CD14-positive monocyte (primary cell): ENCODE data around the gene TTLL12. TPM values are rescaled to one million over a fixed set of nuclear protein-coding genes. Genes with fewer than 3 reads are reported as not detected.

Source experiments
- DNase-seq, 3 donors: peaks; one replicate each; pipeline ENCODE4 v3.0.0-alpha.2; 2011 to 2022
- H2AFZ ChIP-seq: 2 replicates; pipeline ENCODE4 v1.6.0; 2012; ENCODE audit warnings: mild to moderate bottlenecking, low read depth, low read length, inconsistent platforms; ENCODE audit not compliant: insufficient read depth, poor library complexity, severe bottlenecking
- H3K27ac ChIP-seq, 2 donors: 1 replicate in 1 of 2; 2 replicates in 1 of 2; pipeline ENCODE4 v1.5.1; 2012 to 2013; ENCODE audit warnings: low read length in 2 of 2, control low read depth in 1 of 2, inconsistent platforms in 1 of 2, low read depth in 1 of 2, mild to moderate bottlenecking in 1 of 2
- H3K27me3 ChIP-seq, 2 donors: one replicate each; pipeline versions ENCODE4 v1.6.0 to v1.6.1; 2011 to 2013; ENCODE audit warnings: low read length in 2 of 2; ENCODE audit not compliant: control insufficient read depth in 2 of 2, insufficient read depth in 2 of 2
- H3K36me3 ChIP-seq, 2 donors: replicated peaks in 1 of 2; 1 replicate in 1 of 2; 2 replicates in 1 of 2; pipeline versions ENCODE4 v1.5.1 to v1.6.1; 2012 to 2013; ENCODE audit warnings: low read length in 2 of 2, control low read depth in 1 of 2, inconsistent platforms in 1 of 2, mild to moderate bottlenecking in 1 of 2; ENCODE audit not compliant: insufficient read depth in 2 of 2, control insufficient read depth in 1 of 2
- H3K4me1 ChIP-seq, 2 donors: 1 replicate in 1 of 2; 2 replicates in 1 of 2; pipeline versions ENCODE4 v1.5.1 to v1.6.1; 2012 to 2013; ENCODE audit warnings: low read length in 2 of 2, control low read depth in 1 of 2, inconsistent platforms in 1 of 2, mild to moderate bottlenecking in 1 of 2, moderate library complexity in 1 of 2; ENCODE audit not compliant: insufficient read depth in 2 of 2, control insufficient read depth in 1 of 2
- H3K4me2 ChIP-seq: replicated peaks from 2 replicates; pipeline ENCODE3; 2012; ENCODE audit warnings: low read length, moderate library complexity, mild to moderate bottlenecking; ENCODE audit not compliant: poor library complexity, severe bottlenecking; ENCODE audit errors: extremely low read depth
- H3K4me3 ChIP-seq, 3 experiments: fragments of 200-600 bp in 1 of 3; sonication (generic) in 1 of 3; replicated peaks in 1 of 3; 1 replicate in 2 of 3; 2 replicates in 1 of 3; pipeline ENCODE4 v1.5.1; 2011 to 2013; ENCODE audit warnings: low read length in 3 of 3, mild to moderate bottlenecking in 3 of 3, control low read depth in 2 of 3, low read depth in 2 of 3, inconsistent platforms in 1 of 3, moderate library complexity in 1 of 3
- H3K79me2 ChIP-seq: 2 replicates; pipeline ENCODE4 v1.6.0; 2012; ENCODE audit warnings: mild to moderate bottlenecking, control low read depth, inconsistent platforms, low read length, moderate library complexity; ENCODE audit not compliant: insufficient read depth
- H3K9ac ChIP-seq: 2 replicates; pipeline ENCODE4 v1.6.0; 2017; ENCODE audit warnings: low read length, mild to moderate bottlenecking; ENCODE audit not compliant: insufficient read depth, poor library complexity, severe bottlenecking
- H3K9me3 ChIP-seq, 2 donors: replicated peaks in 1 of 2; 1 replicate in 1 of 2; 2 replicates in 1 of 2; pipeline versions ENCODE4 v1.5.1 to v1.6.1; 2012 to 2013; ENCODE audit warnings: low read length in 2 of 2, control low read depth in 1 of 2; ENCODE audit not compliant: control insufficient read depth in 1 of 2, insufficient read depth in 1 of 2
- H4K20me1 ChIP-seq: 2 replicates; pipeline ENCODE4 v1.6.0; 2012; ENCODE audit warnings: mild to moderate bottlenecking, low read length, control low read depth, moderate library complexity; ENCODE audit not compliant: insufficient read depth
- H3K27ac Mint-ChIP-seq, 7 donors: one replicate each; pipeline ENCODE4 v1.8.0; 2020; ENCODE audit warnings: mild to moderate bottlenecking in 7 of 7, mixed read lengths in 7 of 7, moderate library complexity in 6 of 7, inconsistent platforms in 2 of 7
- H3K27me3 Mint-ChIP-seq, 3 donors: one replicate each; pipeline ENCODE4 v1.8.0; 2021 to 2022; ENCODE audit warnings: low read depth in 3 of 3, mild to moderate bottlenecking in 3 of 3, mixed read lengths in 3 of 3, moderate library complexity in 3 of 3, inconsistent platforms in 1 of 3
- H3K36me3 Mint-ChIP-seq, 2 donors: one replicate each; pipeline ENCODE4 v1.8.0; 2020; ENCODE audit warnings: mixed read lengths in 2 of 2, inconsistent platforms in 1 of 2, mild to moderate bottlenecking in 1 of 2
- H3K4me1 Mint-ChIP-seq: one replicate; pipeline ENCODE4 v1.8.0; 2020; ENCODE audit warnings: mild to moderate bottlenecking, mixed read lengths
- H3K4me3 Mint-ChIP-seq, 2 donors: one replicate each; pipeline ENCODE4 v1.8.0; 2020; ENCODE audit warnings: mild to moderate bottlenecking in 2 of 2, mixed read lengths in 2 of 2, moderate library complexity in 1 of 2
- H3K9me3 Mint-ChIP-seq, 7 donors: one replicate each; pipeline ENCODE4 v1.8.0; 2020 to 2022; ENCODE audit warnings: mixed read lengths in 7 of 7, mild to moderate bottlenecking in 6 of 7, moderate library complexity in 6 of 7, inconsistent platforms in 2 of 7
- WGBS: methylation state at CpG from one replicate; pipeline ENCODE4 v1.1.5; 2013; ENCODE audit warnings: missing lambda C conversion rate; ENCODE audit not compliant: insufficient coverage; 5-methylcytosine and 5-hydroxymethylcytosine counted together
- intact Hi-C, 2 donors: fragments of 100-400 bp; cut with micrococcal nuclease; formaldehyde crosslinking; loops; one replicate each; pipeline versions ENCODE4 v1.15.0 to v1.15.1; 2023
- polyA plus RNA-seq, 3 donors: library from polyadenylated mRNA; depleted of rRNA in 1 of 3; unstranded in 2 of 3; stranded (reverse) in 1 of 3; fragments of 300-500 nt in 2 of 3; fragments of >200 nt in 1 of 3; fragmentation: Illumina TruSeq in 2 of 3; gene quantifications; 1 replicate in 2 of 3; 2 replicates in 1 of 3; pipeline ENCODE4 v1.2.3, GENCODE V29; 2012 to 2021
- TF ChIP-seq, protein P1 (sequence below): fragments of 200-600 bp; IDR thresholded peaks from one replicate; pipeline ENCODE4 v1.8.0; 2022; ENCODE audit warnings: antibody characterized with exemption, mild to moderate bottlenecking

TTLL12 gene
- polyA plus RNA-seq, 3 donors, result 9.5 to 16.6 (median 16.5) TPM

DNA sequence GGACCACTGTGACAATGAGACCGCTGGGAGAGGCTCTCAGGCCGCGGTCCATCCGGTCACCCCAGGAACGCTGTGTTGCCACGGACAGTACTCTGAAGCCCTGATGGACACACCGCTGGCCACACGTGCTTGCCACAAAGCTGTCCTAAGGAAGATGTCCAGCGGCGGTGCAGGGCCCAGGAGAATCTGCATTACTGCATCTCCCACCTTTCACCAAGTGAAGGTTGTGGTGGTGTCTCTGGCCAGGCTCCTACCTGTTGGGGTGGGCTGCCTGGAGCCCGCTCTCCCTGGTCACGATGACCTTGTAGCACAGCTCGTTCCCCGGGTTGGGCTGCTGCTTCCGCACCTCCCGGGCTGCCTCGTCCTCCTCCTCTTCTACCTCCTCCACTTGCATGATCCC lies 4.2 kb downstream of the TTLL12 start:
- 98% methylated on average over 13 of the region's 17 CpGs for WGBS
- H3K27ac Mint-ChIP-seq, result no peak overlapping the region
- Histone ChIP-seq H3K9me3 (no peaks in the 10 kb centered on the region), H3K27me3 (no peaks in the 10 kb centered on the region), H3K79me2 (peaks cover 19% of the 10 kb centered on the region), H4K20me1 (no peaks in the 10 kb centered on the region), H3K27ac (peak overlapping the region in 1 of 2 donors; percentile 8), H3K4me2 (no peak overlapping the region), H3K4me1 (peaks cover 14 to 22% of the 10 kb centered on the region in 2 donors), H3K36me3 (peaks cover 33 to 49% of the 10 kb centered on the region in 2 donors), H3K9ac (no peak overlapping the region), H3K4me3 (no peak overlapping the region), H2AFZ (no peak overlapping the region)
- intact Hi-C loops, result no loop called here
- TF ChIP-seq, protein P1, sequence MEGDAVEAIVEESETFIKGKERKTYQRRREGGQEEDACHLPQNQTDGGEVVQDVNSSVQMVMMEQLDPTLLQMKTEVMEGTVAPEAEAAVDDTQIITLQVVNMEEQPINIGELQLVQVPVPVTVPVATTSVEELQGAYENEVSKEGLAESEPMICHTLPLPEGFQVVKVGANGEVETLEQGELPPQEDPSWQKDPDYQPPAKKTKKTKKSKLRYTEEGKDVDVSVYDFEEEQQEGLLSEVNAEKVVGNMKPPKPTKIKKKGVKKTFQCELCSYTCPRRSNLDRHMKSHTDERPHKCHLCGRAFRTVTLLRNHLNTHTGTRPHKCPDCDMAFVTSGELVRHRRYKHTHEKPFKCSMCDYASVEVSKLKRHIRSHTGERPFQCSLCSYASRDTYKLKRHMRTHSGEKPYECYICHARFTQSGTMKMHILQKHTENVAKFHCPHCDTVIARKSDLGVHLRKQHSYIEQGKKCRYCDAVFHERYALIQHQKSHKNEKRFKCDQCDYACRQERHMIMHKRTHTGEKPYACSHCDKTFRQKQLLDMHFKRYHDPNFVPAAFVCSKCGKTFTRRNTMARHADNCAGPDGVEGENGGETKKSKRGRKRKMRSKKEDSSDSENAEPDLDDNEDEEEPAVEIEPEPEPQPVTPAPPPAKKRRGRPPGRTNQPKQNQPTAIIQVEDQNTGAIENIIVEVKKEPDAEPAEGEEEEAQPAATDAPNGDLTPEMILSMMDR, result no peak
- H3K4me1 Mint-ChIP-seq, result peaks cover 23% of the 10 kb centered on the region
- no peaks in the 10 kb centered on the region for H3K27me3 Mint-ChIP-seq
- H3K36me3 Mint-ChIP-seq, result peaks cover 26 to 45% of the 10 kb centered on the region in 2 donors
- peaks cover 0 to 4% (median 0%) of the 10 kb centered on the region in 7 donors for H3K9me3 Mint-ChIP-seq
- no peak overlapping the region for H3K4me3 Mint-ChIP-seq
- no peak for DNase-seq

DNA sequence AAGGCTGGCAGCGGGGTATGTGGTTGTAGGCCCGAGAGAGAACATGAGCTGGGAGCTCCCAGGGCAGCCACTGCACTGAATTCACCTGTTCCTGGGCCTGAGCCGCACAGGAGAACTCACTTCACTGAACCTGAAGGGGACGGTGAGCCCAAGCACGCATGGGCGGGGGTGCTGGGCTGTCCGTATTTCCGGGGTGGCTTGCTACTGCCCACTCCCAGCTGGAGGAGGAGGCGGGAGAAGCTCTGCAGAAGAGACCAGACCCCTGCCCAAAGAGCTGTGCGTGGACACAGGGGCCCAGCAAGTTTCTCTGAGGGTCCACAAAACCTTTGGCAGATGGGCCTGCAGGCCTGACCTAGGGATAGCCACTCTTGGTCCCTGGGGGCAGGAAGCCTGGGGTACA lies 4.8 kb downstream of the TTLL12 start:
- Histone ChIP-seq H3K27me3 (no peaks in the 10 kb centered on the region), H3K79me2 (peaks cover 19% of the 10 kb centered on the region), H3K4me1 (peaks cover 12 to 20% of the 10 kb centered on the region in 2 donors), H3K27ac (peak overlapping the region in 1 of 2 donors; percentile 8), H4K20me1 (no peaks in the 10 kb centered on the region), H3K9me3 (no peaks in the 10 kb centered on the region), H2AFZ (no peak overlapping the region), H3K4me3 (no peak overlapping the region), H3K9ac (no peak overlapping the region), H3K4me2 (no peak overlapping the region), H3K36me3 (peaks cover 35 to 53% of the 10 kb centered on the region in 2 donors)
- intact Hi-C loops, result no loop called here
- Mint-ChIP-seq H3K27me3 (no peaks in the 10 kb centered on the region), H3K36me3 (peaks cover 26 to 49% of the 10 kb centered on the region in 2 donors), H3K4me1 (peaks cover 22% of the 10 kb centered on the region), H3K4me3 (no peak overlapping the region), H3K27ac (no peak overlapping the region), H3K9me3 (peaks cover 0 to 4% (median 0%) of the 10 kb centered on the region in 7 donors)
- TF ChIP-seq, protein P1, result no peak
- WGBS, result 95% methylated on average over 10 of the region's 10 CpGs
- no peak for DNase-seq
